ENCODE data around the gene PRR15L.
"Not testable (repeated sequence)": the region's sequence is repeated elsewhere in the genome, so short reads cannot be mapped to it uniquely, and the experiment has no call there.

The PRR15L gene

GRCh38 chr17:47956791-47957590 lies 692 bp downstream of the PRR15L start:
- peak; percentile 70 for DNase-seq

- peak; percentile 65 for DNase-seq
Observed at GRCh38 chr17:47955497-47956461, 1.9 kb downstream of the PRR15L start.

GRCh38 chr17:47953909-47954308 lies 3.8 kb downstream of the PRR15L start:
- no peak for DNase-seq

- no peak for DNase-seq
Observed at GRCh38 chr17:47952171-47953021, 5.3 kb downstream of the PRR15L start.

GRCh38 chr17:47950448-47950847 lies 7.2 kb downstream of the PRR15L start:
- DNase-seq, result no peak

GRCh38 chr17:47949946-47950345 lies 7.7 kb downstream of the PRR15L start:
- no peak for DNase-seq

GRCh38 chr17:47949197-47949759 lies 8.4 kb downstream of the PRR15L start:
- peak; percentile 88 for DNase-seq

GRCh38 chr17:47948706-47949196 lies 8.9 kb downstream of the PRR15L start:
- no peak for DNase-seq

GRCh38 chr17:47946929-47947397 lies 10.7 kb downstream of the PRR15L start:
- peak; percentile 91 for DNase-seq

GRCh38 chr17:47946516-47946915 lies 11.2 kb downstream of the PRR15L start:
- no peak for DNase-seq

- DNase-seq, result no peak
Observed at GRCh38 chr17:47945529-47946508, 11.9 kb downstream of the PRR15L start.

GRCh38 chr17:47945080-47945479 lies 12.6 kb downstream of the PRR15L start:
- DNase-seq, result no peak

GRCh38 chr17:47942568-47942967 lies 15.1 kb downstream of the PRR15L start:
- DNase-seq, result no peak

- DNase-seq, result no peak
Observed at GRCh38 chr17:47942096-47942510, 15.6 kb downstream of the PRR15L start.

- peak; percentile 100 for DNase-seq
Observed at GRCh38 chr17:47941246-47942095, 16.2 kb downstream of the PRR15L start, which contains the start of gene PNPO. Gene PNPO, plus strand, starts transcription at chr17:47941571. Its CDS starts 105 bp downstream, at chr17:47941676.

GRCh38 chr17:47937941-47938340 lies 19.7 kb downstream of the PRR15L start:
- DNase-seq, result no peak

- no peak for DNase-seq
Observed at GRCh38 chr17:47935961-47936360, 21.7 kb downstream of the PRR15L start.

- DNase-seq, result not testable (repeated sequence)
Observed at GRCh38 chr17:47935468-47935867, 22.2 kb downstream of the PRR15L start.

- DNase-seq, result no peak
Observed at GRCh38 chr17:47934856-47935255, 22.8 kb downstream of the PRR15L start.

GRCh38 chr17:47931848-47932247 lies 25.8 kb downstream of the PRR15L start:
- no peak for DNase-seq

Measured in NCI-H510A (cell line).